Suprapubic skin (tissue), 4 donors: Measurements from ENCODE around the gene DOK4. TPM values are rescaled to one million over a fixed set of nuclear protein-coding genes. Genes with fewer than 3 reads are reported as not detected.

Experiments used
- DNase-seq, 2 donors: peaks; one replicate each; pipeline ENCODE4 v3.0.0-alpha.2; 2019; ENCODE audit warnings: low spot score in 2 of 2
- H3K27ac ChIP-seq: fragments of 200-600 bp; sonication (generic); one replicate; pipeline ENCODE4 v1.5.1; 2019
- H3K27me3 ChIP-seq: fragments of 200-600 bp; sonication (generic); one replicate; pipeline ENCODE4 v1.5.1; 2019
- H3K36me3 ChIP-seq: fragments of 200-600 bp; sonication (generic); one replicate; pipeline ENCODE4 v1.5.1; 2019
- H3K4me1 ChIP-seq: fragments of 200-600 bp; sonication (generic); one replicate; pipeline ENCODE4 v1.5.1; 2019
- H3K4me3 ChIP-seq: fragments of 200-600 bp; sonication (generic); one replicate; pipeline ENCODE4 v1.5.1; 2019; ENCODE audit warnings: mild to moderate bottlenecking
- H3K9me3 ChIP-seq: fragments of 200-600 bp; sonication (generic); one replicate; pipeline ENCODE4 v1.5.1; 2019
- EP300 ChIP-seq: sonication (generic); formaldehyde crosslinking; IDR thresholded peaks from one replicate; pipeline ENCODE4 v1.6.1; 2017; ENCODE audit warnings: antibody characterized with exemption
- POLR2A ChIP-seq, 2 donors: fragments of 450-650 bp; IDR thresholded peaks; one replicate each; pipeline ENCODE4 v1.6.1; 2017; ENCODE audit warnings: antibody characterized with exemption in 2 of 2, mild to moderate bottlenecking in 2 of 2, moderate library complexity in 2 of 2
- POLR2AphosphoS5 ChIP-seq, 3 donors: sonication (generic); formaldehyde crosslinking; IDR thresholded peaks; one replicate each; pipeline ENCODE4 v1.6.1; 2017; ENCODE audit warnings: antibody characterized with exemption in 3 of 3
- WGBS: methylation state at CpG from one replicate; pipeline ENCODE4 v1.1.5; 2018; 5-methylcytosine and 5-hydroxymethylcytosine counted together
- total RNA-seq, 4 donors: library from RNA; depleted of rRNA; stranded (reverse); fragments of >200 nt; gene quantifications; one replicate each; pipeline ENCODE4 v1.1.0, GENCODE V29; 2016
- TF ChIP-seq, protein P1 (sequence below), 2 donors: fragments of 200-600 bp in 1 of 2; fragments of 450-650 bp in 1 of 2; sonication (generic) in 1 of 2; IDR thresholded peaks; one replicate each; pipeline ENCODE4 v1.5.1; 2016 to 2019; ENCODE audit warnings: antibody characterized with exemption in 2 of 2, mild to moderate bottlenecking in 1 of 2, moderate library complexity in 1 of 2

DOK4 gene
- total RNA-seq, 4 donors from 2014 or later = 29.8 to 66.8 (median 51.3) TPM

DNA sequence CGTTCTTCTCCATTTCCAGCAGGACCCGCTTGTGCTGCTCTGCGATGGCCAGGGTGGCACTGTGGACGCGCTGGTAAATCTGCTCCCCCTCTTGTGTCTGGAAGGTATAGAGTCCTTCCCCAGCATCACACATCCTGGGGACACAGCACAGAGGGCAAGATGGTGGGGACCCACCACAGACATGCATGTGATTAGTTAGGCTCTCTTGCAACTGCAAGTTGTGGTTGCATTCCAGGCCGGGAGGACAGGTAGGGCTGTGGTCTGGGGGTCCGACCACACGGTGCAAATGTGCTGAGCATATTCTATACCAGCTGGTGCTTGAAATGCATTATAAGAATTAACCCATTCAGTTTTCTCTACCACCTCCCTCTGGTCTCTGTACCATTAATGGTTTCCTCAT lies 12.4 kb downstream of the DOK4 start:
- TF ChIP-seq, protein P1, sequence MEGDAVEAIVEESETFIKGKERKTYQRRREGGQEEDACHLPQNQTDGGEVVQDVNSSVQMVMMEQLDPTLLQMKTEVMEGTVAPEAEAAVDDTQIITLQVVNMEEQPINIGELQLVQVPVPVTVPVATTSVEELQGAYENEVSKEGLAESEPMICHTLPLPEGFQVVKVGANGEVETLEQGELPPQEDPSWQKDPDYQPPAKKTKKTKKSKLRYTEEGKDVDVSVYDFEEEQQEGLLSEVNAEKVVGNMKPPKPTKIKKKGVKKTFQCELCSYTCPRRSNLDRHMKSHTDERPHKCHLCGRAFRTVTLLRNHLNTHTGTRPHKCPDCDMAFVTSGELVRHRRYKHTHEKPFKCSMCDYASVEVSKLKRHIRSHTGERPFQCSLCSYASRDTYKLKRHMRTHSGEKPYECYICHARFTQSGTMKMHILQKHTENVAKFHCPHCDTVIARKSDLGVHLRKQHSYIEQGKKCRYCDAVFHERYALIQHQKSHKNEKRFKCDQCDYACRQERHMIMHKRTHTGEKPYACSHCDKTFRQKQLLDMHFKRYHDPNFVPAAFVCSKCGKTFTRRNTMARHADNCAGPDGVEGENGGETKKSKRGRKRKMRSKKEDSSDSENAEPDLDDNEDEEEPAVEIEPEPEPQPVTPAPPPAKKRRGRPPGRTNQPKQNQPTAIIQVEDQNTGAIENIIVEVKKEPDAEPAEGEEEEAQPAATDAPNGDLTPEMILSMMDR (IDR thresholded peaks at IDR 0.05) = no peak
- TF ChIP-seq EP300 (no peak), POLR2AphosphoS5 (IDR thresholded peaks at IDR 0.05) (no peak), POLR2A (IDR thresholded peaks at IDR 0.05) (no peak)
- Histone ChIP-seq H3K36me3 (peaks cover 67% of the 10 kb centered on the region), H3K9me3 (no peaks in the 10 kb centered on the region), H3K4me3 (no peak overlapping the region), H3K27ac (no peak overlapping the region), H3K4me1 (peaks cover 41% of the 10 kb centered on the region), H3K27me3 (no peaks in the 10 kb centered on the region)
- 80% methylated on average over 8 of the region's 8 CpGs for WGBS
- no peak for DNase-seq

GRCh38 chr16:57473176-57473840 lies 13.0 kb downstream of the DOK4 start:
- H3K27me3 ChIP-seq = no peaks in the 10 kb centered on the region
- 83% methylated on average over 10 of the region's 14 CpGs for WGBS
- H3K36me3 ChIP-seq = peaks cover 73% of the 10 kb centered on the region
- peaks cover 36% of the 10 kb centered on the region for H3K4me1 ChIP-seq
- TF ChIP-seq, protein P1 (IDR thresholded peaks at IDR 0.05) = no peak
- TF ChIP-seq POLR2A (IDR thresholded peaks at IDR 0.05) (no peak), EP300 (no peak), POLR2AphosphoS5 (IDR thresholded peaks at IDR 0.05) (no peak)
- no peaks in the 10 kb centered on the region for H3K9me3 ChIP-seq
- H3K27ac ChIP-seq = no peak overlapping the region
- H3K4me3 ChIP-seq = no peak overlapping the region
- DNase-seq = no peak

DNA sequence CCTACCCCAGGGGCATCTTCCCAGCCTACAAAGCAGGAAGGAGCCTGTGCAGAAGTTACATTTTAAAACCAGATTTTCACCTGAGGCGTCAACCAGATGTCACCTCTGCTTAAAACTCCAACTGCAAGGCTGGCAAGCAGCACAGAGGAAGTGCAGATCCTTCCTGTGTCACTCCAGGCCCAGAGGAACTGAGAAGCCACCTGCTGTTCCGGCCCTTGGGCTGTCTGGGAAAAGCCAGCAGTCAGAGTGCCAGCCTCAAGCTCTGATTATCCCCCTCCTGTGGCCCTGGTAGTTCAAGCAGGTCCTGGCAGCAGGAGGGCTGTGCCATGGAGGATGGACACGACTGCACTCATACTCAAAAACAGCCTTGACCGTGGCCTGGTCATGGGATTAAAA lies 13.6 kb downstream of the DOK4 start:
- Histone ChIP-seq H3K27ac (no peak overlapping the region), H3K9me3 (no peaks in the 10 kb centered on the region), H3K4me1 (peaks cover 30% of the 10 kb centered on the region), H3K27me3 (no peaks in the 10 kb centered on the region), H3K4me3 (no peak overlapping the region), H3K36me3 (peaks cover 75% of the 10 kb centered on the region)
- TF ChIP-seq POLR2A (IDR thresholded peaks at IDR 0.05) (no peak), POLR2AphosphoS5 (IDR thresholded peaks at IDR 0.05) (no peak), EP300 (no peak)
- TF ChIP-seq, protein P1 (IDR thresholded peaks at IDR 0.05) = no peak
- WGBS = 50% methylated on average over 4 of the region's 4 CpGs
- DNase-seq = no peak

GRCh38 chr16:57471852-57472664 lies 14.2 kb downstream of the DOK4 start:
- DNase-seq = no peak
- Histone ChIP-seq H3K36me3 (peaks cover 79% of the 10 kb centered on the region), H3K9me3 (no peaks in the 10 kb centered on the region), H3K4me1 (peaks cover 24% of the 10 kb centered on the region), H3K27me3 (no peaks in the 10 kb centered on the region), H3K4me3 (no peak overlapping the region), H3K27ac (no peak overlapping the region)
- 66% methylated on average over 10 of the region's 10 CpGs for WGBS
- TF ChIP-seq, protein P1 (IDR thresholded peaks at IDR 0.05) = no peak
- TF ChIP-seq EP300 (no peak), POLR2AphosphoS5 (IDR thresholded peaks at IDR 0.05) (no peak)

- H3K36me3 ChIP-seq = peaks cover 87% of the 10 kb centered on the region
- peaks cover 22% of the 10 kb centered on the region for H3K4me1 ChIP-seq
- H3K9me3 ChIP-seq = no peaks in the 10 kb centered on the region
- H3K27me3 ChIP-seq = no peaks in the 10 kb centered on the region
- no peak for DNase-seq
- no peak overlapping the region for H3K4me3 ChIP-seq
- WGBS = 100% methylated on average over 1 of the region's 1 CpG
- TF ChIP-seq POLR2A (IDR thresholded peaks at IDR 0.05) (no peak), EP300 (no peak), POLR2AphosphoS5 (IDR thresholded peaks at IDR 0.05) (no peak)
- TF ChIP-seq, protein P1 (IDR thresholded peaks at IDR 0.05) = no peak
- no peak overlapping the region for H3K27ac ChIP-seq
Observed at GRCh38 chr16:57471209-57471608, 15.1 kb downstream of the DOK4 start.
